ENCODE measurements around the gene RAD51B. TPM values are rescaled to one million over a fixed set of nuclear protein-coding genes. Genes with fewer than 3 reads are reported as not detected.

The RAD51B gene
- total RNA-seq, 1 experiment from 2014 or later = 29.9 TPM

- Histone ChIP-seq H3K9me2 (ENCODE audit: insufficient read depth) (no peaks in the 10 kb centered on the region), H3K4me2 (no peak overlapping the region), H3K9me3 (ENCODE audit: insufficient read depth, low read depth) (no peaks in the 10 kb centered on the region), H4K20me1 (ENCODE audit: insufficient read depth) (no peaks in the 10 kb centered on the region), H3K4me3 (no peak overlapping the region), H3K27ac (no peak overlapping the region), H3K79me2 (ENCODE audit: low read depth) (no peaks in the 10 kb centered on the region), H2AFZ (no peak overlapping the region), H3K27me3 (ENCODE audit: insufficient read depth, low read depth) (no peaks in the 10 kb centered on the region), H3K36me3 (ENCODE audit: low read depth) (no peaks in the 10 kb centered on the region), H3F3A (ENCODE audit: insufficient read depth, low read depth) (no peaks in the 10 kb centered on the region), H3K4me1 (replicated peaks; ENCODE audit: insufficient read depth) (no peaks in the 10 kb centered on the region)
- no TSS peak for BruUV-seq (replicated peaks)
- POLR2A ChIA-PET (ENCODE audit: unreplicated experiment) = interaction anchor here (0.7 kb wide), 1 partner anchor 183 kb away, joined by 3 read pairs; no protein-coding TSS in a partner anchor
- no peak for DNase-seq
- intact Hi-C loops (cut with micrococcal nuclease; ENCODE audit: unreplicated experiment) = no loop called here
- TF ChIP-seq EZH2 (IDR thresholded peaks at IDR 0.05; ENCODE audit: low read depth) (no peak), CTCF (conservative IDR thresholded peaks at IDR 0.05) (no peak)
- CTCF ChIA-PET = no interaction called here
These were observed 928.7 kb downstream of the RAD51B start for GRCh38 chr14:68748260-68748659.

GRCh38 chr14:68748691-68749090 lies 929.1 kb downstream of the RAD51B start:
- Histone ChIP-seq H4K20me1 (ENCODE audit: insufficient read depth) (no peaks in the 10 kb centered on the region), H3K27ac (no peak overlapping the region), H3K4me3 (no peak overlapping the region), H3K36me3 (ENCODE audit: low read depth) (no peaks in the 10 kb centered on the region), H3K4me2 (no peak overlapping the region), H3K9me2 (ENCODE audit: insufficient read depth) (no peaks in the 10 kb centered on the region), H2AFZ (no peak overlapping the region), H3K79me2 (ENCODE audit: low read depth) (no peaks in the 10 kb centered on the region), H3K4me1 (replicated peaks; ENCODE audit: insufficient read depth) (no peaks in the 10 kb centered on the region), H3K27me3 (ENCODE audit: insufficient read depth, low read depth) (no peaks in the 10 kb centered on the region), H3K9me3 (ENCODE audit: insufficient read depth, low read depth) (no peaks in the 10 kb centered on the region), H3F3A (ENCODE audit: insufficient read depth, low read depth) (no peaks in the 10 kb centered on the region)
- POLR2A ChIA-PET (ENCODE audit: unreplicated experiment) = interaction anchor here (0.7 kb wide), 1 partner anchor 184 kb away, joined by 3 read pairs; no protein-coding TSS in a partner anchor
- TF ChIP-seq EZH2 (IDR thresholded peaks at IDR 0.05; ENCODE audit: low read depth) = no peak
- no peak for TF ChIP-seq CTCF (conservative IDR thresholded peaks at IDR 0.05)
- no TSS peak for BruUV-seq (replicated peaks)
- CTCF ChIA-PET = no interaction called here
- intact Hi-C loops (cut with micrococcal nuclease; ENCODE audit: unreplicated experiment) = no loop called here
- DNase-seq = no peak

- Histone ChIP-seq H3K36me3 (ENCODE audit: low read depth) (no peaks in the 10 kb centered on the region), H4K20me1 (ENCODE audit: insufficient read depth) (no peaks in the 10 kb centered on the region), H3K4me2 (no peak overlapping the region), H3K4me1 (replicated peaks; ENCODE audit: insufficient read depth) (no peaks in the 10 kb centered on the region), H3K4me3 (no peak overlapping the region), H3K9me3 (ENCODE audit: insufficient read depth, low read depth) (no peaks in the 10 kb centered on the region), H3K79me2 (ENCODE audit: low read depth) (no peaks in the 10 kb centered on the region), H2AFZ (no peak overlapping the region), H3K27ac (no peak overlapping the region), H3K9me2 (ENCODE audit: insufficient read depth) (no peaks in the 10 kb centered on the region), H3K27me3 (ENCODE audit: insufficient read depth, low read depth) (no peaks in the 10 kb centered on the region), H3F3A (ENCODE audit: insufficient read depth, low read depth) (no peaks in the 10 kb centered on the region)
- TF ChIP-seq EZH2 (IDR thresholded peaks at IDR 0.05; ENCODE audit: low read depth) (no peak), CTCF (conservative IDR thresholded peaks at IDR 0.05) (no peak)
- intact Hi-C loops (cut with micrococcal nuclease; ENCODE audit: unreplicated experiment) = no loop called here
- no peak for DNase-seq
- no TSS peak for BruUV-seq (replicated peaks)
- CTCF ChIA-PET = no interaction called here
- POLR2A ChIA-PET (ENCODE audit: unreplicated experiment) = interaction anchor here (0.6 kb wide), 1 partner anchor 502 kb away, joined by 7 read pairs; no protein-coding TSS in a partner anchor
These were observed 930.2 kb downstream of the RAD51B start for GRCh38 chr14:68749487-68750475.
